ENCODE results near the gene ANGPTL7. TPM values are rescaled to one million over a fixed set of nuclear protein-coding genes. Genes with fewer than 3 reads are reported as not detected.
A peak's percentile ranks its signal among the peaks of the same experiment; 100 is the strongest.

The ANGPTL7 gene
- total and polyA plus RNA-seq, 12 donors: 0.15 to 2.3 (median 0.81) TPM; not detected in 2

DNA sequence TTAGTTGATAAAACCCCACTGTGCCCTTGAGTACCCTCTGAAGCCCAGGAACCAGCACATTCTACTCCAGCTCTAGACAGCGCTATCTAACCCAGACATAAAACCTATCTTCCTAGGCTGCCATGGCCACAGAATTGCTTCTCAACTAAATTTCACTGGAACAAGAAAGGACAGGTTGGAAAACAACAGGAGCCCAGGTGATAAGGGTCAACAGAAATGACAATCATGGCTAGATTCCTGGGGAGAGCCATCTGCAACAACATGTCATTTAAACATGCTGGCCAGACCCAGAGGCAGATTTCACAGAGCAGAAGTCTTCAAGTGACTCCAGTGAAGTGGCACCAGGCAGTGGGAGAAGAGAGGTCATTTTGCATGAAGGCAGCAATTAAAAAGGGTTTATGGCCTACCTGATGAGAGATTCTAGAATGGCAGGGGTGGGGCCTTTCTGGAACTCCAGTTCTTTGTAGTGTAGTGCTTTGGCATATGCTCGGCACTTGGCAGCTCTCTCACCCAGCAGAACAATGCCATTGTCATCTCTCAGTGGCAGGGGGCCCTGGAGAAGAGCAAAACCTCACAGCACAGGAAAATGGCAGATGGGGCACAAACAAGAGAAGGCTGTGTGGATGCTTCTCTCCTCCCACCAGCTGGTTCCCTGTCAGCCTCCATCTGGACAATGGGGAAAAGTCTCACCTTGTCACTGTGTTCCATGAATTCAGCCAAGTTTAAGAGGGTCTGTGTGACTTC, 9.9 kb downstream of the ANGPTL7 start:
- 81 to 82% methylated on average over 2 of the region's 2 CpGs for WGBS, 2 donors
- intact Hi-C loops (cut with DNase I): no loop called here
- DNase-seq (no peak), ATAC-seq (no peak)
- Histone ChIP-seq H3K27ac (no peak overlapping the region), H3K4me1 (no peaks in the 10 kb centered on the region), H3K9me3 (no peaks in the 10 kb centered on the region), H3K4me3 (no peak overlapping the region), H3K27me3 (no peaks in the 10 kb centered on the region), H3K36me3 (peaks cover 0 to 100% (median 41%) of the 10 kb centered on the region in 9 donors)
- TF ChIP-seq, protein P1, sequence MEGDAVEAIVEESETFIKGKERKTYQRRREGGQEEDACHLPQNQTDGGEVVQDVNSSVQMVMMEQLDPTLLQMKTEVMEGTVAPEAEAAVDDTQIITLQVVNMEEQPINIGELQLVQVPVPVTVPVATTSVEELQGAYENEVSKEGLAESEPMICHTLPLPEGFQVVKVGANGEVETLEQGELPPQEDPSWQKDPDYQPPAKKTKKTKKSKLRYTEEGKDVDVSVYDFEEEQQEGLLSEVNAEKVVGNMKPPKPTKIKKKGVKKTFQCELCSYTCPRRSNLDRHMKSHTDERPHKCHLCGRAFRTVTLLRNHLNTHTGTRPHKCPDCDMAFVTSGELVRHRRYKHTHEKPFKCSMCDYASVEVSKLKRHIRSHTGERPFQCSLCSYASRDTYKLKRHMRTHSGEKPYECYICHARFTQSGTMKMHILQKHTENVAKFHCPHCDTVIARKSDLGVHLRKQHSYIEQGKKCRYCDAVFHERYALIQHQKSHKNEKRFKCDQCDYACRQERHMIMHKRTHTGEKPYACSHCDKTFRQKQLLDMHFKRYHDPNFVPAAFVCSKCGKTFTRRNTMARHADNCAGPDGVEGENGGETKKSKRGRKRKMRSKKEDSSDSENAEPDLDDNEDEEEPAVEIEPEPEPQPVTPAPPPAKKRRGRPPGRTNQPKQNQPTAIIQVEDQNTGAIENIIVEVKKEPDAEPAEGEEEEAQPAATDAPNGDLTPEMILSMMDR (IDR thresholded peaks at IDR 0.05): no peak

GRCh38 chr1:11204396-11205190, 15.4 kb downstream of the ANGPTL7 start:
- ATAC-seq: no peak
- intact Hi-C loops (cut with DNase I): loop anchor here in 1 of 10 donors (10.0 kb wide), 1 partner anchor 90 kb away; no protein-coding TSS in a partner anchor
- Histone ChIP-seq H3K4me1 (peaks cover 0 to 13% (median 5%) of the 10 kb centered on the region in 9 donors), H3K36me3 (peaks cover 0 to 100% (median 42%) of the 10 kb centered on the region in 9 donors), H3K4me3 (no peak overlapping the region), H3K27me3 (no peaks in the 10 kb centered on the region), H3K9me3 (no peaks in the 10 kb centered on the region), H3K27ac (no peak overlapping the region)
- DNase-seq: no peak
- WGBS, 2 donors: 94 to 96% methylated on average over 11 of the region's 11 CpGs
- TF ChIP-seq, protein P1 (IDR thresholded peaks at IDR 0.05): no peak

DNA sequence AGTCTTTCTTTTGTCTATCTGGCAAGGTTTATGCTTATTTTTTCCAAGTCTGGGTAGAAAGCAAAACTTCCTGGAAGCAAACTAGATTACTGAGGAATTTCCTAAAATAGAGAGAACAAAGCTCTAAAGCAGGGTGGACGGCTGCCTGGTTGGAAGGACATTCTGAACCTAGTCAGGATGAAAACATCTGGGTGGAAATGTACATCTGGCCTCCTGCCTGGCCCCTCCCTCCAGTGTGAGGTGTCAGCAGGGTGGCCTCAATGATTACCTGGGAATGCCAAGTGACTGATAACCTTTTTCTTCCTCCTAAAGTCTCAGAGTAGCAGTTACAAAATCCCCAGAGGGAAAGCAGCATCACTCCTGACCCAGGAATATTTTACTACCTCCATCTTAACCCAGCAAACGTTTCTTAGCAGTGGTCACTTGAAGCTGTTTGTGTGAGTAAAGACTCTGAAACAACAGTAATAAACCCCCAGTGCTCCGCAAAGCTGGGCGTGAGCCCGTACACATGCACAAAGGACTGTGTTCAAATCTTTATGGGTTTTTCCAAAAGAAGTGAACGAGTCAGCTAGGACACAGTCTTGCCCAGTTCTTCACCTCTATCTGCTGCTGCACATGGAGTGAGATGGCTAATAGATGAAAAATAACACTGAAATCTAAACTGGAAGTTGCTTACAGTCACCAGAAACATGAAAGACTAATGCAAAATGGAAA, 18.9 kb downstream of the ANGPTL7 start:
- TF ChIP-seq, protein P1 (IDR thresholded peaks at IDR 0.05): no peak
- intact Hi-C loops (cut with DNase I): loop anchor here in 1 of 10 donors (10.0 kb wide), 1 partner anchor 93 kb away; no protein-coding TSS in a partner anchor
- Histone ChIP-seq H3K27me3 (no peaks in the 10 kb centered on the region), H3K4me3 (no peak overlapping the region), H3K4me1 (peaks cover 0 to 13% (median 5%) of the 10 kb centered on the region in 9 donors), H3K36me3 (peaks cover 0 to 100% (median 54%) of the 10 kb centered on the region in 9 donors), H3K27ac (peak overlapping the region in 2 of 10 donors; percentile 16 to 23), H3K9me3 (no peaks in the 10 kb centered on the region)
- WGBS, 2 donors: 66 to 72% methylated on average over 6 of the region's 6 CpGs
- no peak for DNase-seq
- peak in 2 of 8 donors; percentile 61 to 86 for ATAC-seq

GRCh38 chr1:11211461-11211860, 22.3 kb downstream of the ANGPTL7 start:
- intact Hi-C loops (cut with DNase I): loop anchor here in 1 of 10 donors (10.0 kb wide), 1 partner anchor 117 kb away; the partner anchor contains the start of gene EXOSC10
- ATAC-seq (no peak), DNase-seq (no peak)
- Histone ChIP-seq H3K4me3 (no peak overlapping the region), H3K27ac (no peak overlapping the region), H3K27me3 (no peaks in the 10 kb centered on the region), H3K4me1 (peaks cover 0 to 13% (median 5%) of the 10 kb centered on the region in 9 donors), H3K36me3 (peaks cover 6 to 100% (median 64%) of the 10 kb centered on the region in 9 donors), H3K9me3 (no peaks in the 10 kb centered on the region)
- TF ChIP-seq, protein P1 (IDR thresholded peaks at IDR 0.05): no peak
- 94 to 95% methylated on average over 4 of the region's 4 CpGs for WGBS, 2 donors
